Inflammatory macrophage treated with lipopolysaccharide for 1 hour (primary cell): ENCODE data around the gene LRFN3.
"Not testable (repeated sequence)": the region's sequence is repeated elsewhere in the genome, so short reads cannot be mapped to it uniquely, and the experiment has no call there.

Source experiments
- DNase-seq, 2 donors: peaks; one replicate each; pipeline ENCODE4 v3.0.0-alpha.2; 2020 to 2022

LRFN3 gene

GRCh38 chr19:35905178-35905727 is 30.9 kb upstream of the LRFN3 start:
- DNase-seq, result no peak

- DNase-seq, result no peak
Measured at GRCh38 chr19:35907377-35907745, 28.8 kb upstream of the LRFN3 start.

- peak; percentile 50 to 57 for DNase-seq
Measured at GRCh38 chr19:35908010-35908441, 28.1 kb upstream of the LRFN3 start, which contains the start of gene TYROBP. Gene TYROBP, minus strand, starts transcription at chr19:35908295. Its CDS starts 67 bp downstream, at chr19:35908228.

GRCh38 chr19:35908973-35909683 is 27.0 kb upstream of the LRFN3 start:
- DNase-seq, result peak; percentile 97 to 99

- no peak for DNase-seq
Measured at GRCh38 chr19:35909684-35910035, 26.5 kb upstream of the LRFN3 start.

GRCh38 chr19:35910355-35910754 is 25.8 kb upstream of the LRFN3 start:
- not testable (repeated sequence) for DNase-seq

GRCh38 chr19:35911173-35911572 is 25.0 kb upstream of the LRFN3 start:
- DNase-seq, result no peak

GRCh38 chr19:35911790-35912189 is 24.4 kb upstream of the LRFN3 start:
- no peak for DNase-seq

- peak; percentile 90 to 96 for DNase-seq
Measured at GRCh38 chr19:35913589-35913988, 22.6 kb upstream of the LRFN3 start.

GRCh38 chr19:35915443-35915842 is 20.7 kb upstream of the LRFN3 start:
- DNase-seq, result peak; percentile 66 to 79

GRCh38 chr19:35919306-35919705 is 16.9 kb upstream of the LRFN3 start:
- no peak for DNase-seq

GRCh38 chr19:35921012-35921411 is 15.2 kb upstream of the LRFN3 start:
- no peak for DNase-seq

GRCh38 chr19:35925501-35925900 is 10.7 kb upstream of the LRFN3 start:
- no peak for DNase-seq

GRCh38 chr19:35928507-35928906 is 7.7 kb upstream of the LRFN3 start:
- DNase-seq, result no peak

GRCh38 chr19:35929876-35930275 is 6.3 kb upstream of the LRFN3 start:
- peak; percentile 57 to 77 for DNase-seq

GRCh38 chr19:35931161-35931873 is 4.9 kb upstream of the LRFN3 start:
- peak; percentile 99 to 100 for DNase-seq

- no peak for DNase-seq
Measured at GRCh38 chr19:35931874-35932202, 4.3 kb upstream of the LRFN3 start.

- no peak for DNase-seq
Measured at GRCh38 chr19:35932291-35932936, 3.8 kb upstream of the LRFN3 start.

GRCh38 chr19:35936738-35937268 is 629 bp downstream of the LRFN3 start:
- DNase-seq, result no peak

- no peak for DNase-seq
Measured at GRCh38 chr19:35937345-35938281, 1.4 kb downstream of the LRFN3 start.

GRCh38 chr19:35938282-35939224 is 2.4 kb downstream of the LRFN3 start:
- DNase-seq, result no peak
